ENCODE results near the gene RNF151.
A peak's percentile ranks its signal among the peaks of the same experiment; 100 is the strongest.
"Not testable (repeated sequence)": the region's sequence is repeated elsewhere in the genome, so short reads cannot be mapped to it uniquely, and the experiment has no call there.

The RNF151 gene

GRCh38 chr16:1938910-1939309, 27.7 kb upstream of the RNF151 start:
- no peak for DNase-seq (ENCODE audit: extremely low read depth in 1 of 2, low read depth in 1 of 2)

- DNase-seq (ENCODE audit: extremely low read depth in 1 of 2, low read depth in 1 of 2) = not testable (repeated sequence)
These were observed 26.8 kb upstream of the RNF151 start for GRCh38 chr16:1939833-1940232.

- DNase-seq (ENCODE audit: extremely low read depth in 1 of 2, low read depth in 1 of 2) = no peak
These were observed 26.1 kb upstream of the RNF151 start for GRCh38 chr16:1940273-1941161.

- no peak for DNase-seq (ENCODE audit: extremely low read depth in 1 of 2, low read depth in 1 of 2)
These were observed 25.3 kb upstream of the RNF151 start for GRCh38 chr16:1941162-1942046.

- DNase-seq (ENCODE audit: extremely low read depth in 1 of 2, low read depth in 1 of 2) = no peak
These were observed 24.4 kb upstream of the RNF151 start for GRCh38 chr16:1942047-1942809.

GRCh38 chr16:1942810-1943726, 23.6 kb upstream of the RNF151 start, which contains the start of gene MSRB1:
Gene MSRB1 (minus strand): TSS chr16:1943199. CDS start chr16:1943156, 43 bp downstream.
- DNase-seq (ENCODE audit: extremely low read depth in 1 of 2, low read depth in 1 of 2) = peak; percentile 98 to 99

- no peak for DNase-seq (ENCODE audit: extremely low read depth in 1 of 2, low read depth in 1 of 2)
These were observed 21.9 kb upstream of the RNF151 start for GRCh38 chr16:1944612-1945199.

- no peak for DNase-seq (ENCODE audit: extremely low read depth in 1 of 2, low read depth in 1 of 2)
These were observed 20.9 kb upstream of the RNF151 start for GRCh38 chr16:1945559-1946391.

GRCh38 chr16:1946495-1947368, 19.9 kb upstream of the RNF151 start:
- DNase-seq (ENCODE audit: extremely low read depth in 1 of 2, low read depth in 1 of 2) = no peak

- DNase-seq (ENCODE audit: extremely low read depth in 1 of 2, low read depth in 1 of 2) = no peak
These were observed 19.3 kb upstream of the RNF151 start for GRCh38 chr16:1947369-1947670.

GRCh38 chr16:1949507-1949906, 17.1 kb upstream of the RNF151 start:
- DNase-seq (ENCODE audit: extremely low read depth in 1 of 2, low read depth in 1 of 2) = no peak

- DNase-seq (ENCODE audit: extremely low read depth in 1 of 2, low read depth in 1 of 2) = no peak
These were observed 16.6 kb upstream of the RNF151 start for GRCh38 chr16:1950047-1950446.

- DNase-seq (ENCODE audit: extremely low read depth in 1 of 2, low read depth in 1 of 2) = no peak
These were observed 16.1 kb upstream of the RNF151 start for GRCh38 chr16:1950559-1950958.

GRCh38 chr16:1953734-1954133, 12.9 kb upstream of the RNF151 start:
- DNase-seq (ENCODE audit: extremely low read depth in 1 of 2, low read depth in 1 of 2) = no peak

- DNase-seq (ENCODE audit: extremely low read depth in 1 of 2, low read depth in 1 of 2) = not testable (repeated sequence)
These were observed 9.1 kb upstream of the RNF151 start for GRCh38 chr16:1957434-1958142.

GRCh38 chr16:1958143-1958491, 8.5 kb upstream of the RNF151 start:
- not testable (repeated sequence) for DNase-seq (ENCODE audit: extremely low read depth in 1 of 2, low read depth in 1 of 2)

- no peak for DNase-seq (ENCODE audit: extremely low read depth in 1 of 2, low read depth in 1 of 2)
These were observed 7.9 kb upstream of the RNF151 start for GRCh38 chr16:1958715-1959268.
